Inflammatory macrophage (primary cell): ENCODE data around the gene PDE4B.

Experiments used
- DNase-seq, 2 donors: peaks; one replicate each; pipeline ENCODE4 v3.0.0-alpha.2; 2020 to 2022

PDE4B gene

DNA sequence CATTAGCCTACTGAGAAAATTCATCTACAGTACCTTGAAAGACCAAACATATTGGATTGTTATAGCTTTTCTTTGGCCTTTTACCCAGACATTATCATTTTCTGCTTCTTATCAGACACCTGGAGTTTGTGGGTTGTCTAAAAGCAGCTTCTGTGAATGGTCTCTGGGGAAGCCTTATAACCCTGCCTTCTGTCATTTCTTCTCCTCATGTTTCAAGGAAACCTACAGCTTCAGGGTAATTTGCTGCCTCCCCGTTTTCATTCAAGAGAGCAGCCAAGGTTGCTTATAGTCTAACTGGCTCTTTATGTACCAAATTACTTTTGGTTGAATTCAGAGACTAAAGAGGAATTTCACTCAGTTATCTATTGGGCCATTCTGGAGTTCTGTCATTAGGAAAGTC, 453.0 kb downstream of the PDE4B start:
- no peak for DNase-seq

DNA sequence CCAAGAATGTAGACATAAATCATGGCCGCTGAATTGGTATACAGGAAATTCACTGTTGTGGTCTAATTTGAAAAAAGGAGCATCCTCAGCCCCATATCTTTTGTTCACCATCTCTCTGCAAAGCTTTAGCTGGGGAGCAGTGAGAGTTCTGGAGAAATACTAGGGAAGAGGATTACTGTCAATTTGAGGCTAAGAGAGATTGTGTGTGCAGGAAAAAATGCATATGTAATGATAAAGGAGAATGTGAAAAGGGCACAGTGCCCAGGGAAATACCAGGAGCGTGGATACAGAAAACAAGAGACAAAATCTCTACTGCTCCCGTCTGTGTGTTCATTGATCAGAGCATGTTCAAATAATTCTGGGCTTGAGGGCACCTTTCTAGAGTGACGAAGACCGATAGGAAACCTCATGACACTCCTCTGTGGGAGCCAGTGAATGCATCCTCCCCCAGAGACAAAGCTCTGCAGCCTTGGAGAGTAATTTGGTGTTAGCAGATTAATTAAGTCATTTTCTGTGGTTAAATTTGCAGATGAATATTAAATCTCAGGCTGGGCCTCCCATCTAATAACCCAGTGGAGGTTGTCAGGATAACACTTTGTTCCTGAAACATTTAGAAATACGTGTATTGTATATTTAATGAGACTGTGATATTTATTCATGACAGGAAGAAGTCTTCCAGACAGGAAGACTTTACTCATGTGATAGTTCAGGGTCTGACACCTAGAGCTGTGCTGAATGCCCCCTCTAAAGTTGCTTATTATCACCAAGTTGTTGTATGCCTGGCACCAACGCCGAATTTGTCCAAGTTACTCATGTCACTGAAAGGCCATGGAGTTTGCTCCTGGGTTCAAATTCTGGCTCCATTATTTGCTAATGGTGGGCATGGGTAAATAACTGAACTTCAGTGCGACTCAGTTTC, 453.9 kb downstream of the PDE4B start:
- DNase-seq = no peak

DNA sequence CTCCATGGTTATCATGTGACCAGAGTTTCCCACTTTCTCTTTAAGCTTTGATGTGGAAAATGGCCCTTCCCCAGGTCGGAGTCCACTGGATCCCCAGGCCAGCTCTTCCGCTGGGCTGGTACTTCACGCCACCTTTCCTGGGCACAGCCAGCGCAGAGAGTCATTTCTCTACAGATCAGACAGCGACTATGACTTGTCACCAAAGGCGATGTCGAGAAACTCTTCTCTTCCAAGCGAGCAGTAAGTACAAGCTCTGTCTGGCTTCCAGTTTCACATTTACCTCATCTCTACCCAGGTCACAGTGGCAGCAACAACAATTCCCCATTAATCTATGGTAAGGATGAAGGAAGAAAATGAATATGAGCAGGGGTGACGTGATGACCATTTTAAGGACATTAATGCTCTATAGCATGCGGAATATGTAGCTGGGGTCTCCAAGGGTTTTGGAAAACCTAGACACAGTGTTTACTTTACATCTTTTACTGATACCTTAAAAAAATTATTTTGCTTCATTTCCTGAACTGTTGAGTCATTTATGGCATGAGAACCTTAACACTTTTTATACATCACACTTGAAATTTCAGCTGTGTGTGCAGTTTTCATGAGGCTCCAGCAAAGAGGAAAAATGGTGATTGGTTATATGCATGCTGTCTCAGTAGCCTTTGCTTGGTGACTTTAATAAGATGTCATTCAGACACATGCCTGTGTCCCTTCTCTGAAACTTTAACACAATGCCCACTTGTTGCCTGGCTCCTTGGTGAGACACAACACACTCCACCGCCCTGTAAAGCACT, 454.9 kb downstream of the PDE4B start:
- DNase-seq = no peak

GRCh38 chr1:66248257-66248656, 455.6 kb downstream of the PDE4B start:
- DNase-seq = no peak

DNA sequence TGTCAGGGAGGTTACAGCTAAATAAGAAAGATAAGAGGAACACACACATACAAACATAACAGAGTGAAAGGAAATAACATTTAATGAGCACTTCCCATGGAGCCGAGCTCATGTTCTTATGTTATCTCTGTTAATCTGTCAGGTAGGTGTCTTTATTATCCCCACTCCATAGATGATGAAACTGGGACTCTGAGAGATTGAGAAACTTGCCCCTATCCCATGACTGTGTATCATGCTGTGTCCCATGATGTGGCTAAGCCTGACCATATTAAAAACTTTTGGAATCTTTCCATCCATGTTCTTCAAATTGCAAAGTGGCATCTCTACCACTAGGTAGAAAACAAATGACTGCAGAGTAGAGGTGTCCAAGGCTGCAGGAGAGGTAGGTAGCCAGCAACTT, 456.1 kb downstream of the PDE4B start:
- DNase-seq = peak; percentile 41 to 49

DNA sequence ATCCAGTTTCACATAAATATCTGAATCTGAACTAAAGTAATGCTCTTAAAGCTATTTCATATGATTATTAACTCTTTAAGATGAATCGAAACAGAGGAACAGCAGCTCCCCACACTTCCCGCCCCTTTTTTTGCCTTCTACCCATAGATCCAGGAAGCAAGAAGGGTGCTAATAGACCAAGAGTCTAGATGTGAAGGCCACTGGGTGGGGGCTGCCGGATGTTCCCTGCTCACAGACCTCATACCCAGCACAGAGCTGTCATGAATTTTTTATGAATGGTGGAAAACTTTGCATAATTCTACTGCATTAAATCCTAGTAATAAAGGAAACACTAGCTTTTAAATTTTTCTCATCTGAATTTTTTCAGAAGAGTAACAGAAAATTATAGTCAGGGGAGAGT, 457.4 kb downstream of the PDE4B start:
- no peak for DNase-seq

GRCh38 chr1:66250478-66250877, 457.8 kb downstream of the PDE4B start:
- DNase-seq = peak; percentile 53 to 54

DNA sequence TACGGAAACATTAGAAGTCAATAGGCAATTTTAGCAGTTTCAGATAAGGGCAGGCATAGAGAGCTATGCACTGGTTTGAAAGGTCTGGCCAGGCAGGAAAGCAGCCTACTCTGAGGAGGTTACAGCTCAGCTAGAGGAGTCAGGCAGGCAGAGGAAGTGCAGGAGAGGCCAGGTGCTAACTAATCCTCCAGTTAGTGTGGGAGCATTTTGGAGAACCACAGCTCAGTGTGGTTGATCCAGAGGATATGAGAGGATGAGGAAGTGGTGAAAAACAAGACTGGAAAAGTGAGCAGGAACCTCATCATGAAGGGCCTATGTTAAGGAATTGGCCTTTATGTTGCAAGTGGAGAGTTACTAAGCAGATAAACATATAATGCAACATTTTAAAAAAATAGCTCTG, 458.9 kb downstream of the PDE4B start:
- DNase-seq = peak; percentile 74 to 78

GRCh38 chr1:66253330-66253921, 460.7 kb downstream of the PDE4B start:
- DNase-seq = peak; percentile 64 to 85

DNA sequence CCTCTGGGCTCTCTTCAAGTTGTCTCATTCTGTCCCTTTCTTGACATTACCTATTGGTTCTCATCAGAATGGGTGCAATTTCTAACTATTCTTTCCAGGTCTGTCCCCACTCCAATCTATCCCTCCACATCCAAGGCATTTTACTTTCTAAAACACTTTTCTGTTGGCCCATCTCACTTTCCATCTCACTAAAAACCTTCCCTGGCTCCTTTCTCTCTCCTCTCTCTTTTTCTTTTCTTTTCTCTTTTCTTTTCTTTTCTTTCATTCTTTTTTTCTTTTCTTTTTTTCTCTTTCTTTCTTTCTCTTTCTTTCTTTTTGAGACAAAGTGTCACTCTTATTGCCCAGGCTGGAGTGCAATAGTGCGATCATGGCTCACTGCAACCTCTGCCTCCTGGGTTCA, 462.1 kb downstream of the PDE4B start:
- no peak for DNase-seq

- DNase-seq = peak in 1 of 2 donors; percentile 29
These were observed 464.2 kb downstream of the PDE4B start for GRCh38 chr1:66256629-66257572.

GRCh38 chr1:66258404-66259105, 465.9 kb downstream of the PDE4B start:
- no peak for DNase-seq

GRCh38 chr1:66261364-66261763, 468.7 kb downstream of the PDE4B start:
- DNase-seq = peak; percentile 60 to 72

DNA sequence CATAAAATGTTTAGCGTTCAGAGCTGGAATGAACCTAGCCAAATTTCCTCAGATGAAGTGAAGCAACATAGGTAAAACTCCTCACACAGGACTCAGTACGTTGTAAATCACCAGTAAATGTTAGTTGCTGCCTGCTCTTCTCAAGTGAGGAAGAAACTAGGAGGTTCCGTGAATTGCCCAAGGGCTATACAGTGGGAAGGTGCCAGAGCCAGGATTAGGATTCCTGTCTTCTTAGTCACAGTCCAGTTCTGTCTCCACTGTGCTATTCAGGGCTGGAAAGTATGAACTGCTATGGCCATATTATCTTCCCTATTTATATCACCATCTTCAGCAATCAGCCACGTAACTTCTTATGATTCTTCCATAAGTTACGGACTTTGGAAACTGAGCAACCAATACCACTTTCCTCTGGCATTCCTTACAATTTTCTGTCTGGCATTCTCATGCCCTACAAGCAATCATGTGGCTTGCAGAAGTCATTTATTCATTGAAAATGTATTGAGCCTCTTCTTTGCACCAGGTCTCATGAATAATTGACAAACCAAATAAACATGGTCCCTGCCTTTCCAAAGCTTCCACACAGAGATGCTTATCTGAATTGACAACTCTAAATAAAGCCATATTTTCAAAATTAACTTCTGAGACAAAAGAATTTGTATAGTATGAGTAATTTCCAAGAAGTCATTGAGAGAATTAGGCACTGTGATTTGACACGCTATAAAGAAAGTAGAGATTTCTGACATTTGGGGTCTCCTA, 469.7 kb downstream of the PDE4B start:
- DNase-seq = no peak

GRCh38 chr1:66265268-66265667, 472.6 kb downstream of the PDE4B start:
- DNase-seq = no peak

DNA sequence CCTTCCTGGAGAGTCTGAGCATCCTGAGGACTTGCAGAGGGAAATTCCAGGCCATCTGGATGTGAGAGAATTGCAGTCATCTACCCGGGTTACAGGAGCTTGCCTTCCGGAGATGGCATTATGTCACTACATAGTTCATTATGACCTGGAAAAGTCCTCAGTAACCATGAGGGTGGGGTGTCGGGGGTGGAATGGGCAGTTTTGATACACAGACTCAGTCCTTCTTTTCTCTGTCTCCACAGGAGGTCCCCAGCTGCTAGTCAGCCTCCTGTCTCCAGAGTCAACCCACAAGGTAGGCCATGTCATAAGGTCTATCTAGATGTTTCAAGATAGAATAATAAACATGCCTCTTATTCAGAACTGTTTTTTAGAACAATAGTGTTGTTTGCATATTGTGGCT, 473.1 kb downstream of the PDE4B start:
- no peak for DNase-seq

GRCh38 chr1:66266350-66266749, 473.7 kb downstream of the PDE4B start:
- DNase-seq = no peak

- DNase-seq = no peak
These were observed 474.1 kb downstream of the PDE4B start for GRCh38 chr1:66266756-66267155.

DNA sequence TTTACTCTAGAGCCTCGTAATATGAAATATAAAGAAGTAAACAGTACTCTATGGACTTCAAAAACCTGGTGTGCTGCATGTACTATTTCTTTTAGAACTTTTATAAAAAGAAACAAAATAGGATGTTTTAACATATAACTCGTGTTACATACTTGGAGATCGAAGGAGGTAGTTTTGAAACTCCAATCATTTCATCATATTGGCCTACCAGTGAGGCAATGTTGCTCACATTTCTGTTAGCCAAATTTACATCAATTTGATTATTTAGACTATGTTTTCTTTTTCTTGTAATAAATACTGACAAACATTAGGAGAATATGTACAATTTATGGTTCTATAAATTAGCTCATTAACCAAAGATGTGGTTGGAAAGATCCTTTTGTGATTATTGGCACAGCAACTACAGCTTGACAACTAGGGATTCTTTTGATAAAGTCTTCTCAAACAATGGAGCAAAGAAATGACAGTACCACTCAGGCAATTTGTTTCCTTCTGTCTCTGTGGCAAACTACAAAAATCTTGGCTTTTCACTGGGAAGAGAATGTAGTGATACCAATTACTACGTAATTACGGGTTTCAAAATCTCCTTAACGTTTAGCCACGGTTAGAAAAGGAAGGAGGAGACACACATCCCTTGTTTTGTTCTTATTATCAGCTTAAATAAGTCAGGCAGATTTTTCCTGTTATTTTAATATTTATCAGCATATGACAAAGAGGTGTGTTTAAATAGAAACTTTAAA, 474.7 kb downstream of the PDE4B start:
- peak in 1 of 2 donors; percentile 65 for DNase-seq

- no peak for DNase-seq
These were observed 476.5 kb downstream of the PDE4B start for GRCh38 chr1:66269222-66269621.
